ENCODE measurements around the gene TDP1.

DNA sequence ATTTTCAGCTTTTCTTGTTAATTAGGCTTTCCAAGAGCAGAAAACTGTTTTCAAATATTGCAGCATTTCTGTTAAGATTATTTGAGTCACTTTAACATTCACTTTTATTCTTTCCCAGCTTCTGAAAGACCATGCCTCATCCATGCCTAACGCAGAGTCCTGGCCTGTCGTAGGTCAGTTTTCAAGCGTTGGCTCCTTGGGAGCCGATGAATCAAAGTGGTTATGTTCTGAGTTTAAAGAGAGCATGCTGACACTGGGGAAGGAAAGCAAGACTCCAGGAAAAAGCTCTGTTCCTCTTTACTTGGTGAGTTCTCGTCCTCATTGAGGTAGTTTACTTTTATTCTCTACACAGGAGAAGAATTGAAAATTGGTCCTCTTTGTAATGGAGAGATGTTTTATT lies 33.1 kb downstream of the TDP1 start:
- TF ChIP-seq, protein P1, sequence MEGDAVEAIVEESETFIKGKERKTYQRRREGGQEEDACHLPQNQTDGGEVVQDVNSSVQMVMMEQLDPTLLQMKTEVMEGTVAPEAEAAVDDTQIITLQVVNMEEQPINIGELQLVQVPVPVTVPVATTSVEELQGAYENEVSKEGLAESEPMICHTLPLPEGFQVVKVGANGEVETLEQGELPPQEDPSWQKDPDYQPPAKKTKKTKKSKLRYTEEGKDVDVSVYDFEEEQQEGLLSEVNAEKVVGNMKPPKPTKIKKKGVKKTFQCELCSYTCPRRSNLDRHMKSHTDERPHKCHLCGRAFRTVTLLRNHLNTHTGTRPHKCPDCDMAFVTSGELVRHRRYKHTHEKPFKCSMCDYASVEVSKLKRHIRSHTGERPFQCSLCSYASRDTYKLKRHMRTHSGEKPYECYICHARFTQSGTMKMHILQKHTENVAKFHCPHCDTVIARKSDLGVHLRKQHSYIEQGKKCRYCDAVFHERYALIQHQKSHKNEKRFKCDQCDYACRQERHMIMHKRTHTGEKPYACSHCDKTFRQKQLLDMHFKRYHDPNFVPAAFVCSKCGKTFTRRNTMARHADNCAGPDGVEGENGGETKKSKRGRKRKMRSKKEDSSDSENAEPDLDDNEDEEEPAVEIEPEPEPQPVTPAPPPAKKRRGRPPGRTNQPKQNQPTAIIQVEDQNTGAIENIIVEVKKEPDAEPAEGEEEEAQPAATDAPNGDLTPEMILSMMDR (IDR thresholded peaks at IDR 0.05; ENCODE audit: low read length) = no peak
- no peak for TF ChIP-seq EZH2 (IDR thresholded peaks at IDR 0.05; ENCODE audit: borderline replicate concordance, low read length)

Data from OCI-LY1 (cell line).